Loucy (cell line): ENCODE measurements around the gene FRMD4A.

ENCODE experiments used
- H2AFZ ChIP-seq: fragments of 200-600 bp; sonication (generic); 2 replicates; pipeline ENCODE4 v1.6.0; 2016; ENCODE audit warnings: antibody characterized with exemption, mild to moderate bottlenecking, low read length, moderate library complexity
- H3F3A ChIP-seq: fragments of 200-600 bp; 2 replicates; pipeline ENCODE4 v1.6.0; 2016; ENCODE audit warnings: antibody characterized with exemption, low read depth, mild to moderate bottlenecking
- H3K27me3 ChIP-seq: fragments of 200-600 bp; sonication (generic); 2 replicates; pipeline ENCODE4 v1.6.1; 2014; ENCODE audit warnings: low read length, mild to moderate bottlenecking; ENCODE audit not compliant: insufficient read depth, poor library complexity, severe bottlenecking
- H3K36me3 ChIP-seq: fragments of 200-600 bp; sonication (generic); 2 replicates; pipeline ENCODE4 v1.6.1; 2016; ENCODE audit warnings: low read length; ENCODE audit not compliant: insufficient read depth
- H3K4me1 ChIP-seq: fragments of 200-600 bp; sonication (generic); 2 replicates; pipeline ENCODE4 v1.5.1; 2014; ENCODE audit warnings: low read length, mild to moderate bottlenecking; ENCODE audit not compliant: insufficient read depth, poor library complexity, severe bottlenecking
- H3K4me2 ChIP-seq: fragments of 200-600 bp; sonication (generic); 2 replicates; pipeline ENCODE4 v1.6.0; 2014; ENCODE audit warnings: antibody characterized with exemption, low read length, low read depth, mild to moderate bottlenecking; ENCODE audit not compliant: poor library complexity, severe bottlenecking
- H3K4me3 ChIP-seq: fragments of 200-600 bp; sonication (generic); 2 replicates; pipeline ENCODE4 v1.5.1; 2014; ENCODE audit warnings: low read length, mild to moderate bottlenecking, mixed read lengths; ENCODE audit not compliant: poor library complexity, severe bottlenecking
- H3K79me2 ChIP-seq: fragments of 200-600 bp; sonication (generic); 2 replicates; pipeline ENCODE4 v1.6.1; 2014; ENCODE audit warnings: low read length; ENCODE audit not compliant: insufficient read depth
- H3K9ac ChIP-seq: fragments of 200-600 bp; sonication (generic); 2 replicates; pipeline ENCODE4 v1.6.0; 2014; ENCODE audit warnings: mild to moderate bottlenecking, low read depth, low read length, moderate library complexity; ENCODE audit not compliant: poor library complexity, severe bottlenecking
- H3K9me2 ChIP-seq: fragments of 200-600 bp; sonication (generic); replicated peaks from 2 replicates; pipeline ENCODE4 v1.6.1; 2016; ENCODE audit warnings: low read depth, low read length, mixed read lengths
- H3K9me3 ChIP-seq: fragments of 200-600 bp; sonication (generic); 2 replicates; pipeline ENCODE4 v1.6.1; 2014; ENCODE audit warnings: mild to moderate bottlenecking, antibody characterized with exemption, low read length, low read depth; ENCODE audit not compliant: insufficient read depth
- H4K20me1 ChIP-seq: fragments of 200-600 bp; sonication (generic); 2 replicates; pipeline ENCODE4 v1.6.0; 2014; ENCODE audit warnings: antibody characterized with exemption, low read length, mild to moderate bottlenecking; ENCODE audit not compliant: insufficient read depth, poor library complexity, severe bottlenecking
- CTCF ChIP-seq: fragments of 200-600 bp; sonication (generic); conservative IDR thresholded peaks from 2 replicates; pipeline ENCODE4 v1.5.1; 2014; ENCODE audit warnings: mild to moderate bottlenecking, antibody characterized with exemption, low read length
- EZH2phosphoT487 ChIP-seq: fragments of 200-600 bp; IDR thresholded peaks from 2 replicates; pipeline ENCODE4 v1.6.1; 2018; ENCODE audit warnings: antibody characterized with exemption, mild to moderate bottlenecking, moderate library complexity, borderline replicate concordance

Gene FRMD4A

GRCh38 chr10:13715100-13715499 is 615.6 kb downstream of the FRMD4A start:
- H3K4me1 ChIP-seq, result peaks cover 28% of the 10 kb centered on the region
- H3F3A ChIP-seq, result no peaks in the 10 kb centered on the region

GRCh38 chr10:13712837-13713581 is 617.7 kb downstream of the FRMD4A start:
- no peaks in the 10 kb centered on the region for H4K20me1 ChIP-seq
- peaks cover 17% of the 10 kb centered on the region for H3K4me1 ChIP-seq
- TF ChIP-seq EZH2phosphoT487 (no peak), CTCF (no peak)
- peak overlapping the region; percentile 64 for H3K4me2 ChIP-seq
- no peaks in the 10 kb centered on the region for H3K27me3 ChIP-seq
- peak overlapping the region; percentile 50 for H3K4me3 ChIP-seq
- H2AFZ ChIP-seq, result peak overlapping the region; percentile 72
- no peaks in the 10 kb centered on the region for H3K9me3 ChIP-seq
- no peaks in the 10 kb centered on the region for H3K79me2 ChIP-seq
- H3K36me3 ChIP-seq, result no peaks in the 10 kb centered on the region
- no peaks in the 10 kb centered on the region for H3K9me2 ChIP-seq
- H3F3A ChIP-seq, result no peaks in the 10 kb centered on the region
- H3K9ac ChIP-seq, result peak overlapping the region; percentile 4

More at GRCh38 chr10:13715100-13715499, 615.6 kb downstream of the FRMD4A start:
- Histone ChIP-seq H3K27me3 (no peaks in the 10 kb centered on the region), H3K36me3 (no peaks in the 10 kb centered on the region), H3K4me3 (no peak overlapping the region), H4K20me1 (no peaks in the 10 kb centered on the region), H3K79me2 (no peaks in the 10 kb centered on the region), H3K4me2 (no peak overlapping the region), H3K9me3 (no peaks in the 10 kb centered on the region), H3K9ac (no peak overlapping the region), H3K9me2 (no peaks in the 10 kb centered on the region), H2AFZ (no peak overlapping the region)
- TF ChIP-seq CTCF (no peak), EZH2phosphoT487 (no peak)

- H3K27me3 ChIP-seq, result no peaks in the 10 kb centered on the region
- no peaks in the 10 kb centered on the region for H3K9me2 ChIP-seq
- H3F3A ChIP-seq, result no peaks in the 10 kb centered on the region
- H3K4me2 ChIP-seq, result peak overlapping the region; percentile 64
- TF ChIP-seq CTCF (no peak), EZH2phosphoT487 (no peak)
- H3K4me3 ChIP-seq, result peak overlapping the region; percentile 50
- peaks cover 12% of the 10 kb centered on the region for H3K4me1 ChIP-seq
- no peaks in the 10 kb centered on the region for H3K9me3 ChIP-seq
- H3K36me3 ChIP-seq, result no peaks in the 10 kb centered on the region
- no peaks in the 10 kb centered on the region for H3K79me2 ChIP-seq
- peak overlapping the region; percentile 4 for H3K9ac ChIP-seq
- H4K20me1 ChIP-seq, result no peaks in the 10 kb centered on the region
- peak overlapping the region; percentile 72 for H2AFZ ChIP-seq
These were observed 618.3 kb downstream of the FRMD4A start for GRCh38 chr10:13712476-13712836.
